Activated T-cell treated with anti-CD3 and anti-CD28 coated beads for 4 hours (primary cell): Measurements from ENCODE around the gene NOL4L.
"Not testable (repeated sequence)": the region's sequence is repeated elsewhere in the genome, so short reads cannot be mapped to it uniquely, and the experiment has no call there.

Source experiments
- DNase-seq: peaks from one replicate; pipeline ENCODE4 v3.0.0-alpha.2; 2020

NOL4L gene

DNA sequence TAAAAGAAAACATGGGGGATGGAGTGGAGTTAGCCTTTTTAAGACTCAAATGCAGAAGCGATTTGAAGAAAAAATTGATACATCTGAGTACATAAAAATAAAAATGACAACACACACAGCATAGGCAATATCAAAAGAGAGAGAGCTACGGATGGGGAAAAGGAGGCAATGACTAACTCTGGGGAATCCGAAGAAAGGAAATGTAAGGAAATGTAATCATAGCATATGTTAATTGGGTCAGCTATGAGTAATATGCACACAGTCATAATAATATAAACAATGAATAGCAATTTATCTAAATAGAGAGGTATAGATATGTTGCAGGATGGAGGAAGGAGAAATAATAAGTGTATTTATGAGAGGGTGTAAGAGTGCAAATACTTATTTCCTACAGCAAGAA is 83.4 kb downstream of the NOL4L start:
- no peak for DNase-seq

GRCh38 chr20:32497589-32498224 is 87.4 kb downstream of the NOL4L start:
- DNase-seq = no peak

- no peak for DNase-seq
These were observed 88.2 kb downstream of the NOL4L start for GRCh38 chr20:32496811-32497533.

- no peak for DNase-seq
These were observed 89.2 kb downstream of the NOL4L start for GRCh38 chr20:32495949-32496348.

GRCh38 chr20:32495217-32495565 is 89.9 kb downstream of the NOL4L start:
- no peak for DNase-seq

DNA sequence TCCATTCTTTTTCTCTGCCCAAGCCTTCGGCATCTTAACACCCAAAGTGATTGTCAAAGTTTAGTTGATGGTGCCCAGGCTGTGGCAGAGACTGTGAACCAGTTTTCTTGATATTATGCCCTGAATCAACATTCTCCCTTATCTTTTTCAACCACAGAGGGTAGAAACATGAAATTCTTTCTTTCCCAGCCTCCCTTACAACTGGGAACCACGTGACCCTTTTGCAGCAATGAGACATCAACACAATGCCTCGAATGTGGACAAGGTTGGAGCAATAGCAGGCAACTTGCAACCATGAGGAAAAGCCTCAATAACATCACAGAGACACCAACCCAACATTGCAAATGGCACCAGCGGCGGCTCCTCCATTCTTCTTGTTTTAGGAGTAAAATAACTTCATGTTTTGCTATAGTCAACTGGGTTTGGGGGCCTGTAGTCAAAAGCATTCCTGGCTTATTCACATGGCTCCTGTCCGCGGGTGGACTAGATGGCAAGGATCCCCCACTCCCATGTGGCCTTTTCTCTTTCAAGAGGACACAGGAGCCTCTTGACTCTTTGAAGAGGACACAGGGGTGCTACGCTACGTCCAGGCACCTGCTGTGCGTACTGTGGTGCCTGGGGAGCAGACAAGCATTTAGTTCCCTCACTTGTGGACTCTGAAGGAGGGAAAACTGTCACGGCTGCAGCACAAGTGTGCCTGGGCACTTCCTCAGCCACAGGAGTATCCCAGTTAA is 90.5 kb downstream of the NOL4L start:
- DNase-seq = no peak

- DNase-seq = no peak
These were observed 91.8 kb downstream of the NOL4L start for GRCh38 chr20:32493356-32493755.

- DNase-seq = not testable (repeated sequence)
These were observed 93.4 kb downstream of the NOL4L start for GRCh38 chr20:32491764-32492151.

DNA sequence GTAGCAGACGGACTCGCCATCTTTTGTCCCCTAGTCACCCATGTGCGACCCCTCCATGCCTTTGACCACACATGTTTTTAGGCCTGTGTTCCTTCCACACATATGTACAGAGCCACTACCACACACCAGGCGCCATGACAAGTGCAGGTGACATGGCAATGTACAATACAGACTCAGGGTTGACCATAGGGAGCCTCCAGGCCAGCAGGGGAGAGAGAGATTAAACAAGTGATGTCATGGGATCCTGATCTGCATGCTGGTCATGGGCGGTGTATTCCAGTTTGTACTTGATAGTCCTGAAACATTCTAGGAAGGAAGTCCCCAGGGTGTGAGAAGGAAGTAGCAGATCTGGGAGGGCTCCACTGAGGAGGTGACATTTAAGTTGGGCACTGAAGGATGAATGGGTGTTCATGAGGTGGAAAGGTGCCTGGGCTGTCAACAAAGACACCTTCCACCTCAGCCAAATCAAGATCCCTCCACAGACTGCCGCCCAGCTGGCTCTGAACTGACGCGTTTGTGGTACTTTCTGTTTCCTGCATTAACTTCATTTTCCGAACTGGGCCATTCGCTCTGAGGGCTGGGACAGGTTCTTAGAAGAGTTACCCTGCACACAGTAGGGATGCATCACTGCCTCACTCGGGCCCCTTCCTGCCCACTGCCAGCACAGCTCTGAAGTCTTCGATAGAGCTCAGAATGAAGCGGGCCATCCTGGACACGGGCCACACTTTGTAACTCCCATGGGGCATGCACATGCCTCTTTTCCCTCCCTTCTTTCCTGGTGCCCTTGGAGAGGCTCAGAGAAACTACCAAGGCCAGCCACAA is 94.0 kb downstream of the NOL4L start:
- no peak for DNase-seq

DNA sequence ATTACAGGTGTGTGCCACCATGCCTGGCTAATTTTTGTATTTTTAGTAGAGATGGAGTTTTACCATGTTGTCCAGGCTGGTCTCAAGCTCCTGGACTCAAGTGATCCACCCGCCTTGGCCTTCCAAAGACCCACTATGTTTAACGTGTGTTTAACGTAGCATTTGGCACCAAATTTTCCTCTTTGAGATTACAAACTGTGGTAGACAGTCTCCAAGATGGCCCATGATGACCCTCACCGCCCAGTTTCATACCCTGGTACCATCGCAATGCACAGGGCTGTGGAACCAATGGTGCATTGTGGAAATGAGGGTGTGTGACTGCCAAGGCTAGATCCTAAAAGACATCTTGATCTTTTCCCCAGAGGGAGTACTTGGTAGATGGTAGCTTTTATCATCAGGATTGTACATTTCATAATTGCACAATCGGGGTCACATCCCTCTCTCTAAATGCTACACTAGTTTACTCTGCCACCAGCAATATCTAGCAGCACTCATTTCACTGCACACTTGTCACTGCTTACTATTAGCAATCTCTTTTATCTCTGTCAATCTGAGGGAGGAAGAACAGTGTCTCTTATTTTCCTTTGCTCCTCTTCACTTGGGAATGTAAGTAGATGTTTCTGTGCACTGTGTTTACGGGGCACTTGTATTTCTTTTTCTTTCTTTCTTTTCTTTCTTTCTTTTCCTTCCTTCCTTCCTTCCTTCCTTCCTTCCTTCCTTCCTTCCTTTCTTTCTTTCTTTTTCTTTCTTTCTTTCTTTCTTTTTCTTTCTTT is 96.9 kb downstream of the NOL4L start:
- no peak for DNase-seq

GRCh38 chr20:32487381-32487780 is 97.8 kb downstream of the NOL4L start:
- no peak for DNase-seq

- DNase-seq = no peak
These were observed 99.2 kb downstream of the NOL4L start for GRCh38 chr20:32485770-32486478.

GRCh38 chr20:32484958-32485769 is 100.0 kb downstream of the NOL4L start:
- DNase-seq = peak; percentile 77

- peak; percentile 30 for DNase-seq
These were observed 100.7 kb downstream of the NOL4L start for GRCh38 chr20:32484225-32484957.

DNA sequence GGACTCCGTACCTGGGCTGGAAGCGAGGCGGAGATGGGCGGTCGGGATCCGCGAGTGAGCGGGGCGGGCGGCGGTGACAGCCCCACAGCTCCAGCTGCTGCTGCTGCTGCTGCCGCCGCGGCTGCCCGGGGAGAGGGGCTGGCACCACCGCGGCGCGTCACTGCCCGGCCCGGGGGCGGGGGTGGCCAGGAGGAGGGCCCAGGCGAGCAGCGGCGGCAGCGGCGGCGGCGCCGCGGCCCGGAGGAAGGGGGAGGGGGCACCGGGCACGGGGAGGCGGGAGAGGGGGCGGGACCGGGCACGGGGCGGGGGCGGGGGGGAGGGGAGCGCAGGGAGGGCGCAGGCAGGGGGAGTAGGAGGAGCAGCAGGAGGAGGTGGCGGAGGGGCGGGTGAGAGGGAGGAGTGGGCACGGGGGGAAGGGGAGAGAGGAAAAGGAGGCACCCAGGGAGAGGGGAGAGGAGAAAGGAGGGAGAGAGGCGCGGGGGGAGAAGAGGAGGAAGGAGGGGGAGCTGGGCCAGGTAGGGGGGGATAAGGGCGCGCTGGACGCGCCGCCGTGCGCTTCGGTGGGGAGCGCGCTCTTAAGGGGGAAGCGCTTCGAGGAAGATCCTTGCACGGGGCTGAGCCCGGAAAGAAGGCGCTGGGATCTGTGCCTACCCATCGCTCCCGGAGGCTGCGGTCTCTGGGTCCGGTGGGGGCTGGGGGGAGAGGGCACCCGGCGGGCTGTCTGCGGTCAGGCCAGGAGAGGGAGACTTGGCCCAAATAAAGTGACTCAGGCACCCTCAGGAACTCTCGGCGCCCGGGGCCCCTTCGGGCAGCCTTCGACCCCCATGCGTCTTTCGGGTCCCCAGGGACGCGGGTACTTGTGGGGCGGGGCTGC is 101.5 kb downstream of the NOL4L start:
- DNase-seq = peak; percentile 48

DNA sequence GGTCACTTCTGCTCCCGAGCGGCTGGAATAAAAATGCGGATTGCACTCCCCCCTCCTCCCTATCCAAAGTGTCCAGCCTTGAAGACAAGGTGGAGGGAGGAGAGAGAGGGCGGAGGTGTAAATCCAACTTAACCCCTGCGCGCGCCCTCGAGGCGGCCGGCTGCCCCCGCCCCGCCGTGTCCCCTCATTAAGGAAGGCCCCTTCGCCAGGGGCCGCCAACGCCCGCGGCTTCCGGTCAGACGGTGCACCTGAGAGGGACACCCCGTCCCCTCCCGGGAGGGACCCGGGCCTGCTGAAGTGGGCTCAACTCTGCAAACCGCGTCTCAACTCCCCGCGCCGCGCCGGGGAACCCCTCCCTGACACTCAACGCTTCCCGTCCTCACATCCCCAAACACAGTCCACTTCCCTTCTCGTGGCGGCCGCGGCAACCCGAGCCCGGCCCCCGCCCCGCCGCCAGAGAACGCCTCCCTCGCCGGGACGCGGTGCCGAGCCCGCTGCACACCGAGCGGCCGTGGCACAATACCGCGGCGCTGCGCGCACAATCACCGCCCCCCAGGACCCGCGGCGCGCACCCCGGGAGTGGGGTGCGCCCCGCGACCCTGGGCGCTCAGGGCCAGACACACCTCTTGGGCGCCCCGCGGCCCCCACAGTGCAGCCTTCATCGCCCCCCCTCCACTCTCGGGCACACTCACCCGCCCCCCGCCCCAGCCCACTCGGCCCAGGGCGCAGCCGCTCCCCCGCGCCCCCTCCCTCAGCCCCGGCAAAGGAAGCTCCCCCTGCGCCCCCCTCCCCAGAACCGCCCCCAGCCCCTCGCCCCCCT is 102.5 kb downstream of the NOL4L start:
- DNase-seq = no peak

- no peak for DNase-seq
These were observed 103.0 kb downstream of the NOL4L start for GRCh38 chr20:32482143-32482441.
